WTC11 (cell line): Measurements from ENCODE around the gene HSPB6.

Experiments
- CTCF ChIP-seq: fragments of 200-600 bp; IDR thresholded peaks from 2 replicates; pipeline ENCODE4 v1.8.0; 2022; ENCODE audit warnings: antibody characterized with exemption
- ELF4 ChIP-seq: sonication (generic); formaldehyde crosslinking; IDR thresholded peaks from 2 replicates; pipeline ENCODE4 v1.8.1; 2022; ENCODE audit warnings: low read depth, mild to moderate bottlenecking, moderate library complexity, missing genetic modification reagents
- GABPB1 ChIP-seq: sonication (generic); formaldehyde crosslinking; IDR thresholded peaks from 2 replicates; pipeline ENCODE4 v1.8.1; 2023; ENCODE audit warnings: mild to moderate bottlenecking, missing genetic modification reagents

GRCh38 chr19:35715355-35715809 is 41.4 kb downstream of the HSPB6 start:
- TF ChIP-seq GABPB1 (CRISPR knock-in tag) (no peak), ELF4 (no peak), CTCF (no peak)
